ENCODE results near the gene THAP5. TPM values are rescaled to one million over a fixed set of nuclear protein-coding genes. Genes with fewer than 3 reads are reported as not detected.
"Not testable (repeated sequence)": the region's sequence is repeated elsewhere in the genome, so short reads cannot be mapped to it uniquely, and the experiment has no call there.

Gene THAP5
- total RNA-seq, 2 experiments from 2014 or later, result 23.5 to 33.8 TPM

DNA sequence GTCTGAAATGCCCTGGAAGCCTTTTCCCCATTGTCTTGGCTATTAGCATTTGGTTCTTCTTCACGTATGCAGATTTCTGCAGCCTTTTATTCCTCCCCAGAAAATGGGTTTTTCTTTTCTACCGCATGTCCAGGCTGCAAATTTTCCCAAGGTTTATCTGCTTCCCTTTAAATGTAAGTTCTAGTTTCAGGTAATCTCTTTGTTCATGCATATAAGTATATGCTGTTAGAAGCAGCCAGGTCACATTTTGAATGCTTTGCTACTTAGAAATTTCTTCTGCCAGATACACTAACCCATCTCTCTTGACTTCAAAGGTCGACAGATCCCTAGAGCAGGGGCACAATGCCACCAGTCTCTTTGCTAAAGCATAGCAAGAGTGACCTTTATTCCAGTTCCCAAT is 12.3 kb downstream of the THAP5 start:
- H3K9me3 ChIP-seq (ENCODE audit: low read length), result peaks cover 38% of the 10 kb centered on the region
- intact Hi-C loops (cut with micrococcal nuclease; ENCODE audit: unreplicated experiment), result no loop called here
- no peaks in the 10 kb centered on the region for H3K9me2 ChIP-seq (ENCODE audit: insufficient read depth, low read length)
- no peaks in the 10 kb centered on the region for H4K20me1 ChIP-seq (ENCODE audit: insufficient read depth, low read length)
- ChIA-PET CTCF (ENCODE audit: unreplicated experiment) (no interaction called here), POLR2A (no interaction called here)
- H3K79me2 ChIP-seq (ENCODE audit: insufficient read depth, low read depth, low read length), result no peaks in the 10 kb centered on the region
- no peak for DNase-seq (ENCODE audit: low spot score)
- no peak overlapping the region for H3K27ac ChIP-seq (ENCODE audit: low read depth, low read length, poor library complexity, severe bottlenecking)
- TF ChIP-seq, protein P1, sequence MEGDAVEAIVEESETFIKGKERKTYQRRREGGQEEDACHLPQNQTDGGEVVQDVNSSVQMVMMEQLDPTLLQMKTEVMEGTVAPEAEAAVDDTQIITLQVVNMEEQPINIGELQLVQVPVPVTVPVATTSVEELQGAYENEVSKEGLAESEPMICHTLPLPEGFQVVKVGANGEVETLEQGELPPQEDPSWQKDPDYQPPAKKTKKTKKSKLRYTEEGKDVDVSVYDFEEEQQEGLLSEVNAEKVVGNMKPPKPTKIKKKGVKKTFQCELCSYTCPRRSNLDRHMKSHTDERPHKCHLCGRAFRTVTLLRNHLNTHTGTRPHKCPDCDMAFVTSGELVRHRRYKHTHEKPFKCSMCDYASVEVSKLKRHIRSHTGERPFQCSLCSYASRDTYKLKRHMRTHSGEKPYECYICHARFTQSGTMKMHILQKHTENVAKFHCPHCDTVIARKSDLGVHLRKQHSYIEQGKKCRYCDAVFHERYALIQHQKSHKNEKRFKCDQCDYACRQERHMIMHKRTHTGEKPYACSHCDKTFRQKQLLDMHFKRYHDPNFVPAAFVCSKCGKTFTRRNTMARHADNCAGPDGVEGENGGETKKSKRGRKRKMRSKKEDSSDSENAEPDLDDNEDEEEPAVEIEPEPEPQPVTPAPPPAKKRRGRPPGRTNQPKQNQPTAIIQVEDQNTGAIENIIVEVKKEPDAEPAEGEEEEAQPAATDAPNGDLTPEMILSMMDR (conservative IDR thresholded peaks at IDR 0.05; ENCODE audit: low read length), result no peak
- no peak for TF ChIP-seq EZH2phosphoT487 (IDR thresholded peaks at IDR 0.05; ENCODE audit: borderline replicate concordance, low read depth, low read length)
- peaks cover 23% of the 10 kb centered on the region for H3K36me3 ChIP-seq (ENCODE audit: insufficient read depth, low read length)
- BruUV-seq (replicated peaks), result no TSS peak
- H3K4me3 ChIP-seq (ENCODE audit: low read depth, low read length, poor library complexity, severe bottlenecking), result no peak overlapping the region
- H3K4me2 ChIP-seq (ENCODE audit: low read length), result no peak overlapping the region
- H3K4me1 ChIP-seq (ENCODE audit: insufficient read depth, low read length, poor library complexity, severe bottlenecking), result peaks cover 8% of the 10 kb centered on the region
- no peak overlapping the region for H2AFZ ChIP-seq (ENCODE audit: low read length)

DNA sequence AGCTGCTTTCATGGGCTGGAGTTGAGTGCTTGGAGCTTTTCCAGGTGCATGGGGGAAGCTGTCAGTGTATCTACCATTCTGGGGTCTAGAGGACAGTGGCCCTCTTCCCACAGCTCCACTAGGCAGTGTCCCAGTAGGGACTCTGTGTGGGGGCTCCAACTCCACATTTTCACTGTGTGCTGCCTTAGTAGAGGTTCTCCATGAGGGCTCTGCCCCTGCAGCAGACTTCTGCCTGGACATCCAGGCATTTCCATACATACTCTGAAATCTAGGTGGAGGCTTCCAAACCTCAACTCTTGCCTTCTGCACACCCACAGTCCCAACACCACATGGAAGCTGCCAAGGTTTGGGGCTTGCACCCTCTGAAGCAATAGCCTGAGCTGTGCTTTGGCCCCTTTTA is 12.8 kb downstream of the THAP5 start:
- DNase-seq (ENCODE audit: low spot score); POLR2A ChIA-PET; H3K27ac ChIP-seq (ENCODE audit: low read depth, low read length, poor library complexity, severe bottlenecking); H3K4me2 ChIP-seq (ENCODE audit: low read length); H3K4me3 ChIP-seq (ENCODE audit: low read depth, low read length, poor library complexity, severe bottlenecking); CTCF ChIA-PET (ENCODE audit: unreplicated experiment); intact Hi-C loops (cut with micrococcal nuclease; ENCODE audit: unreplicated experiment); H3K9me2 ChIP-seq (ENCODE audit: insufficient read depth, low read length); H2AFZ ChIP-seq (ENCODE audit: low read length); BruUV-seq (replicated peaks); H4K20me1 ChIP-seq (ENCODE audit: insufficient read depth, low read length); H3K79me2 ChIP-seq (ENCODE audit: insufficient read depth, low read depth, low read length): not testable (repeated sequence)
- Histone ChIP-seq H3K9me3 (ENCODE audit: low read length) (peaks cover 38% of the 10 kb centered on the region), H3K4me1 (ENCODE audit: insufficient read depth, low read length, poor library complexity, severe bottlenecking) (peaks cover 13% of the 10 kb centered on the region), H3K36me3 (ENCODE audit: insufficient read depth, low read length) (peaks cover 21% of the 10 kb centered on the region)

DNA sequence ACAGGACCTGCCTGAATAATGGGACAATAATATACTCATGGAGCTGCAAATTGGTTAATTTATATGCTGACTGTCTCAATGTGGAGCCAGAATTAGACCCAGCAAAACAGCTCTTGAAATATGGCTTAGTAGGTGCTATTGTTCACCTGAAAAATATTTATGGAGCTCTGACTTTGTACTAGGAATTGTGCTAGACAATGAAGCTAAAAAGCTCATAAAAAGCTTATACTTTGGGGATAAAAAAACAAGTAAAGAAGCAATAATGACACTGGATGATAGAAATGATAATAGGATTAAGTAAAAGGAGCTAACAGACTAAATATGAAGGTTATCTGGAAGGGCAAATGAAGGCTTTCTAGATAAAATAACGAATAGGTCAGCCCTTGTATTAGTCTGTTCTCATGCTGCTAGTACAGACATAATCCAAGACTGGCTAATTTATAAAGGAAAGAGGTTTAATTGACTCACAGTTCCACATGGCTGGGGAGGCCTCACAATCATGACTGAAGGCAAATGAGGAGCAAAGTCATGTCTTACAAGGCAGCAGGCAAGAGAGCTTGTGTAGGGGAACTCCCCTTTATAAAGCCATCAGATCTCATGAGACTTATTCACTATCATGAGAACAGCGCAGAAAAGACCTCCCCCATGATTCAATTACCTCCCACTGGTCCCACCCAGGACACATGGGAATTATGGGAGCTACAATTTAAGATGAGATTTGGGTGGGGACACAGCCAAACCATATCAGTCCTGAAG is 21.2 kb downstream of the THAP5 start:
- H3K36me3 ChIP-seq (ENCODE audit: insufficient read depth, low read length); H3K9me2 ChIP-seq (ENCODE audit: insufficient read depth, low read length); H3K4me2 ChIP-seq (ENCODE audit: low read length); H4K20me1 ChIP-seq (ENCODE audit: insufficient read depth, low read length); CTCF ChIA-PET (ENCODE audit: unreplicated experiment); H3K27ac ChIP-seq (ENCODE audit: low read depth, low read length, poor library complexity, severe bottlenecking); H3K9me3 ChIP-seq (ENCODE audit: low read length); H3K4me3 ChIP-seq (ENCODE audit: low read depth, low read length, poor library complexity, severe bottlenecking); H2AFZ ChIP-seq (ENCODE audit: low read length); H3K79me2 ChIP-seq (ENCODE audit: insufficient read depth, low read depth, low read length); BruUV-seq (replicated peaks); DNase-seq (ENCODE audit: low spot score); intact Hi-C loops (cut with micrococcal nuclease; ENCODE audit: unreplicated experiment): not testable (repeated sequence)
- POLR2A ChIA-PET, result interaction anchor here (0.6 to 2.1 kb wide), 10 partner anchors 10 to 1491 kb away, joined by 3 to 9 read pairs (median 4); partner anchors contain the start of genes DNAJB9, PNPLA8 and THAP5
- H3K4me1 ChIP-seq (ENCODE audit: insufficient read depth, low read length, poor library complexity, severe bottlenecking), result peaks cover 20% of the 10 kb centered on the region
